Measurements from ENCODE around the gene AOX1.

The AOX1 gene

DNA sequence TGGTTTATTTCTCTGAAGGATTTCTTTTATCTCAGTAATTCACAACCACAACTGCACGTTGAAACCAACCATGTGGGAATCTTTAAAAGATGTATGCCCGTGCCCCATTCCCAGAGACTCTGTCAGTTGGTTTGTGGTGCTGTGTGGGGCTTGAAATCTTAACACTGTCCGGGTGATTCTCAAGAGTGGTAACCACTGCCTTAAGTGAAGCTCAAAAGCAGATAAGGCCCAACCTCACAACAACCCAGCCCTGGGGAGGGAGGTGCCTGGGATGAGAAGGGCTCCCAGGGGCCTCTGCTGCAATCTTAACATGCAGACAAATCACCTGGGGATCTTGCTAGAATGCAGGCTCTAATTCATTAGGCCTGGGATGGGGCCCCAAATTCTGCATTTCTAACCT is 13.4 kb downstream of the AOX1 start:
- no peak overlapping the region for H3K4me3 ChIP-seq (ENCODE audit: control insufficient read depth, low read depth, low read length)
- TF ChIP-seq, protein P1, sequence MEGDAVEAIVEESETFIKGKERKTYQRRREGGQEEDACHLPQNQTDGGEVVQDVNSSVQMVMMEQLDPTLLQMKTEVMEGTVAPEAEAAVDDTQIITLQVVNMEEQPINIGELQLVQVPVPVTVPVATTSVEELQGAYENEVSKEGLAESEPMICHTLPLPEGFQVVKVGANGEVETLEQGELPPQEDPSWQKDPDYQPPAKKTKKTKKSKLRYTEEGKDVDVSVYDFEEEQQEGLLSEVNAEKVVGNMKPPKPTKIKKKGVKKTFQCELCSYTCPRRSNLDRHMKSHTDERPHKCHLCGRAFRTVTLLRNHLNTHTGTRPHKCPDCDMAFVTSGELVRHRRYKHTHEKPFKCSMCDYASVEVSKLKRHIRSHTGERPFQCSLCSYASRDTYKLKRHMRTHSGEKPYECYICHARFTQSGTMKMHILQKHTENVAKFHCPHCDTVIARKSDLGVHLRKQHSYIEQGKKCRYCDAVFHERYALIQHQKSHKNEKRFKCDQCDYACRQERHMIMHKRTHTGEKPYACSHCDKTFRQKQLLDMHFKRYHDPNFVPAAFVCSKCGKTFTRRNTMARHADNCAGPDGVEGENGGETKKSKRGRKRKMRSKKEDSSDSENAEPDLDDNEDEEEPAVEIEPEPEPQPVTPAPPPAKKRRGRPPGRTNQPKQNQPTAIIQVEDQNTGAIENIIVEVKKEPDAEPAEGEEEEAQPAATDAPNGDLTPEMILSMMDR (IDR thresholded peaks at IDR 0.05; ENCODE audit: control insufficient read depth, insufficient read depth, low read depth, low read length, missing control alignments): no peak
- DNase-seq (ENCODE audit: low read depth): no peak

DNA sequence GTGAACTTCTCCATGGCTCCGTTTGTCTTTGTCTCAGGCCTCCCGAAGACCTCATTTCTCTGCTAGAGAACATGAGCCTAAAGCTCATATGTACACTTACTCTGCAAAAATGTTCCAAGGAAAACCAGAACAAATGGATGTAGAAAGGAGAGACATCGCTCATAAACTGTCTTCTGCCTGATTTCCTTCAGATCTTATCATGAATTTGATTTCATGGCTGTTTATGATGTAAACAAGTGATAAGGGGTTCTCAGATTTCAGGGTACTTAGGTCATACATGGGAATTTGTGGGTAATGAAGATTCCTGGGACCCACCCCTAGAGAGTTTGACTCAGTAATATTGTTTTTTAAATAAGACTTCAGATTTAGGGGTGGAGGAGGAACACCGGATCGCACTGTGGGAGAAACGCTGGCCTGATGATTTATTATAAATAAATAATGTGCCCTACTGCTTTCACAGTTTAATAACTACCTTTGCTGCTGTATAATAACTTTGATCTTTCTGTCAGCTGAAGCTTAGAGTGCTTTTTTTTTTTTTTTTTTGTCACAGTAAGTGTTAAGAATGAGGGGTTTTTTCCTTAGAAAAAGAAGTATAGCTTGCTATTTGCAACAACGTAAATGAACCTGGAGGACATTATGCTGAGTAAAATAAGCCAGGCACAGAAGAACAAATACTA is 14.9 kb downstream of the AOX1 start:
- TF ChIP-seq, protein P1 (IDR thresholded peaks at IDR 0.05; ENCODE audit: control insufficient read depth, insufficient read depth, low read depth, low read length, missing control alignments): no peak
- no peak overlapping the region for H3K4me3 ChIP-seq (ENCODE audit: control insufficient read depth, low read depth, low read length)
- DNase-seq (ENCODE audit: low read depth): no peak

DNA sequence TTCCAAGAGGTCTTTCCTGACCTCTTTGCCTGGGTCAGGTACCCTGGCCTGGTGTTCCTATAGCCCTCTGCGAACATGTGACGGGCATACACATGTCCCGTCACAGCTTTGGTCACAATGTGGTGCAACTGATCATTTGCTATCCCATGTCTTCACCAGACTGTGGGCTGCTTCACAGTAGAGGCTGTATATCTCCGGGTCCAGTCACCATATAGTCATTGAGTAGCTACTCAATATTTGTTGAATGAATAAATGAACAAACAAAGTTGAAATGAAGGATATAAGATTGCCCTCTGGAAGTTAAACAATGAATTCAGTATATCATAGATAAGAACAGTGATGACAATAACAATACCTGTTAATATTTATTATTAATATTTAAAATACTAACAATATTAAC is 16.8 kb downstream of the AOX1 start:
- H3K4me3 ChIP-seq (ENCODE audit: control insufficient read depth, low read depth, low read length): no peak overlapping the region
- DNase-seq (ENCODE audit: low read depth): no peak
- TF ChIP-seq, protein P1 (IDR thresholded peaks at IDR 0.05; ENCODE audit: control insufficient read depth, insufficient read depth, low read depth, low read length, missing control alignments): no peak

DNA sequence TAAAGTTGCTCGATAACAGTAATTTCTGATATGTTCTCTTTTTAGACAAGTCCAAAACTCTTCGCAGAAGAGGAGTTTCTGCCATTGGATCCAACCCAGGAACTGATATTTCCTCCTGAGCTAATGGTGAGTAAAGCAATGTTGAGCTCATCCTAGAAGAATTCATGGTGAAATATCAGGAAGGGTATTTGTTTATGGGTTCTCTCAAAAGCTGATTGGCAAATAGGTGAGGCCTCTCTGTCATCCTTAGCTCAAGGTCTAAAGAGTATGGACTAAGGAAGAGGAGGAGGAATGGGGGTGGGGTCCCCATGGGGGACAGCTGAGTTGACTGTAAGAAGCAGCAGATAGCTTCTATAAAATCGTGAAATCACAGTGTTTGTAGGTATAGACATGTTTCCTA is 18.2 kb downstream of the AOX1 start:
- TF ChIP-seq, protein P1 (IDR thresholded peaks at IDR 0.05; ENCODE audit: control insufficient read depth, insufficient read depth, low read depth, low read length, missing control alignments): no peak
- no peak for DNase-seq (ENCODE audit: low read depth)

DNA sequence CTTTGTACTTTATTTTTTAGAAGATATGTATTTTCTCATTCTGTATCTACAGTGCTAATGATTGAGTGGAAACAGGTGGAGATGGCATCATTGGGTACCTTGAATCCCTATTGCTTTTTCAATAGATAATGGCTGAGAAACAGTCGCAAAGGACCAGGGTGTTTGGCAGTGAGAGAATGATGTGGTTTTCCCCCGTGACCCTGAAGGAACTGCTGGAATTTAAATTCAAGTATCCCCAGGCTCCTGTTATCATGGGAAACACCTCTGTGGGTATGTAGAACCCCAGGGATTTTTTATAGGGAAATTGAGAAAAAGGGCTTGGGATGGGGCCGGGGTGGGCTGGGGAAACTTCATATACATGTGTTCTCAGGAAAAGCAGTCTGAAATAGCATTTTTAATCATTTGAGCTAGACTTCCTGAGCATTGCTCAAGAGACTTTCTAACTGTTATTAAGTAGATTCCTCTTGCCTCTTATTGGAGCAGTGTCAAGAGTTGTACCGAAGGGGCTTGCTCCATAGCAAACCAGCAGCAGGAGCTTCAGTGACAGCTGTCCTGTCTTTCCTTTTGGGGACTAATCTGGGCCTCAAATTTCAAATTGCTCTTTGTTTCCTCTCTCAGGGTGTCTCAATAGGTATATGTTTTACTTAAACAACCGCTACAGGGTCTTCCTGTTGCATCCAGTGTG is 18.9 kb downstream of the AOX1 start:
- no peak for DNase-seq (ENCODE audit: low read depth)
- TF ChIP-seq, protein P1 (IDR thresholded peaks at IDR 0.05; ENCODE audit: control insufficient read depth, insufficient read depth, low read depth, low read length, missing control alignments): no peak
- H3K4me3 ChIP-seq (ENCODE audit: control insufficient read depth, low read depth, low read length): no peak overlapping the region

More for the DNA sequence above, 18.2 kb downstream of the AOX1 start:
- no peak overlapping the region for H3K4me3 ChIP-seq (ENCODE audit: control insufficient read depth, low read depth, low read length)

DNA sequence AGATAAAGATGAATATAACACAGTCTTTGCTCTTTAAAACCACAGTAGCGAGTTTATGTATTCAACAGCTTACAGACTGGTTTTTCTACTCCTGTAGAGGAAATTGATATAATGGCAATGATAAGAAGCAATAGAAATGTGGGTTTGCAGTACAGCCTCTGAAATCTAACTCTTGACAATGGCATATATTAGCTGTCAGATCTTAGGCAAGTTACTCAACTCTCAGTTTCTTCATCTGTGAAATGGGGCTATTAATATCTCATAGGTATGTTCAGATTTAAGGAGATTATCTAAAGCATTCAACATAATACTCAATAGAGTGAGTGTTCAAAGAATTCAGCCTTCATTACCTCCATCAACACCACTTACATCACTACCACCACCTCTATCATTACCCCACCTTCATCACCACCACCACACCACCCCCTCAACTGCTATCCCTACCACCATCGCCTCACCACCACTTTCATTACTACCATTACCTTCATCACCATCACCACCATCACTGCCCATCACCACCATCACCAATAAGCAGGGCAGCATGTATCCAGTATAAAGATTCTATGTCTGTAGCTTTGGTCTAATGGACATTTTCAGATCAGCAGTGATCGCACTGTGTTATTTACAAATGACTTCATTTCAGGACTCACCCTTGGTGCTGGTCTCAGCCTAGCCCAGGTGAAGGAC is 22.7 kb downstream of the AOX1 start:
- no peak for DNase-seq (ENCODE audit: low read depth)
- no peak overlapping the region for H3K4me3 ChIP-seq (ENCODE audit: control insufficient read depth, low read depth, low read length)
- TF ChIP-seq, protein P1 (IDR thresholded peaks at IDR 0.05; ENCODE audit: control insufficient read depth, insufficient read depth, low read depth, low read length, missing control alignments): no peak

Data from AG09309 (cell line).